ENCODE results near the gene SPEF2. TPM values are rescaled to one million over a fixed set of nuclear protein-coding genes. Genes with fewer than 3 reads are reported as not detected.

Gene SPEF2
- total RNA-seq, 3 donors from 2014 or later = 8.2 to 35.9 (median 11.5) TPM

- H3K36me3 ChIP-seq = no peaks in the 10 kb centered on the region
- H3K27ac ChIP-seq = no peak overlapping the region
- H3K27me3 ChIP-seq = no peaks in the 10 kb centered on the region
- H3K4me1 ChIP-seq = no peaks in the 10 kb centered on the region
- no peak overlapping the region for H3K4me3 ChIP-seq
- TF ChIP-seq POLR2AphosphoS5 (IDR thresholded peaks at IDR 0.05) = no peak
- no peak for TF ChIP-seq POLR2A (IDR thresholded peaks at IDR 0.05)
- no peak for TF ChIP-seq CTCF (IDR thresholded peaks at IDR 0.05)
- intact Hi-C loops (cut with DNase I; ENCODE audit: low total_unique reads) = no loop called here
- no peaks in the 10 kb centered on the region for H3K9me3 ChIP-seq
- DNase-seq (ENCODE audit: low spot score in 2 of 2) = no peak
These were observed 5.3 kb downstream of the SPEF2 start for GRCh38 chr5:35622974-35623373.

- no peaks in the 10 kb centered on the region for H3K9me3 ChIP-seq
These were observed 6.3 kb downstream of the SPEF2 start for GRCh38 chr5:35623991-35624390.

GRCh38 chr5:35626108-35626507 is 8.4 kb downstream of the SPEF2 start:
- TF ChIP-seq CTCF (IDR thresholded peaks at IDR 0.05) = no peak
- TF ChIP-seq POLR2A (IDR thresholded peaks at IDR 0.05) = no peak
- TF ChIP-seq POLR2AphosphoS5 (IDR thresholded peaks at IDR 0.05) = no peak
- DNase-seq (ENCODE audit: low spot score in 2 of 2) = no peak
- Histone ChIP-seq H3K9me3 (no peaks in the 10 kb centered on the region), H3K27me3 (no peaks in the 10 kb centered on the region), H3K4me1 (no peaks in the 10 kb centered on the region), H3K27ac (no peak overlapping the region), H3K4me3 (no peak overlapping the region), H3K36me3 (no peaks in the 10 kb centered on the region)
- intact Hi-C loops (cut with DNase I; ENCODE audit: low total_unique reads) = no loop called here

More at GRCh38 chr5:35623991-35624390, 6.3 kb downstream of the SPEF2 start:
- no peak for DNase-seq (ENCODE audit: low spot score in 2 of 2)
- TF ChIP-seq CTCF (IDR thresholded peaks at IDR 0.05) (no peak), POLR2A (IDR thresholded peaks at IDR 0.05) (no peak), POLR2AphosphoS5 (IDR thresholded peaks at IDR 0.05) (no peak)
- intact Hi-C loops (cut with DNase I; ENCODE audit: low total_unique reads) = no loop called here
- Histone ChIP-seq H3K36me3 (no peaks in the 10 kb centered on the region), H3K4me1 (no peaks in the 10 kb centered on the region), H3K27ac (no peak overlapping the region), H3K27me3 (no peaks in the 10 kb centered on the region), H3K4me3 (no peak overlapping the region)

GRCh38 chr5:35626553-35626952 is 8.9 kb downstream of the SPEF2 start:
- intact Hi-C loops (cut with DNase I; ENCODE audit: low total_unique reads) = no loop called here
- no peak for DNase-seq (ENCODE audit: low spot score in 2 of 2)
- Histone ChIP-seq H3K36me3 (no peaks in the 10 kb centered on the region), H3K4me1 (no peaks in the 10 kb centered on the region), H3K4me3 (no peak overlapping the region), H3K27ac (no peak overlapping the region), H3K27me3 (no peaks in the 10 kb centered on the region), H3K9me3 (no peaks in the 10 kb centered on the region)
- no peak for TF ChIP-seq CTCF (IDR thresholded peaks at IDR 0.05)
- TF ChIP-seq POLR2AphosphoS5 (IDR thresholded peaks at IDR 0.05) = no peak
- no peak for TF ChIP-seq POLR2A (IDR thresholded peaks at IDR 0.05)

GRCh38 chr5:35634326-35634725 is 16.7 kb downstream of the SPEF2 start:
- intact Hi-C loops (cut with DNase I; ENCODE audit: low total_unique reads) = no loop called here
- DNase-seq (ENCODE audit: low spot score in 2 of 2) = no peak
- H3K9me3 ChIP-seq = peaks cover 0 to 13% of the 10 kb centered on the region in 2 donors
- no peaks in the 10 kb centered on the region for H3K36me3 ChIP-seq
- no peak overlapping the region for H3K4me3 ChIP-seq
- no peaks in the 10 kb centered on the region for H3K4me1 ChIP-seq
- H3K27ac ChIP-seq = no peak overlapping the region
- no peak for TF ChIP-seq CTCF (IDR thresholded peaks at IDR 0.05)
- TF ChIP-seq POLR2AphosphoS5 (IDR thresholded peaks at IDR 0.05) = no peak
- TF ChIP-seq POLR2A (IDR thresholded peaks at IDR 0.05) = no peak
- H3K27me3 ChIP-seq = no peaks in the 10 kb centered on the region
